Sigmoid colon (tissue), 7 donors: ENCODE data around the gene SCAMP2. TPM values are rescaled to one million over a fixed set of nuclear protein-coding genes. Genes with fewer than 3 reads are reported as not detected.

Experiments used
- DNase-seq: peaks from one replicate; pipeline ENCODE4 v3.0.0-alpha.2; 2019
- H3K27ac ChIP-seq, 4 donors: fragments of 200-600 bp; sonication (generic); one replicate each; pipeline ENCODE4 v1.5.1; 2016 to 2019; ENCODE audit warnings: mild to moderate bottlenecking in 1 of 4
- H3K27me3 ChIP-seq, 3 donors: fragments of 200-600 bp; sonication (generic); one replicate each; pipeline ENCODE4 v1.5.1; 2019; ENCODE audit warnings: mild to moderate bottlenecking in 1 of 3
- H3K36me3 ChIP-seq, 4 donors: fragments of 200-600 bp; sonication (generic); one replicate each; pipeline ENCODE4 v1.5.1; 2016 to 2019
- H3K4me1 ChIP-seq, 4 donors: fragments of 200-600 bp; sonication (generic); one replicate each; pipeline ENCODE4 v1.5.1; 2017 to 2019
- H3K4me3 ChIP-seq, 4 donors: fragments of 200-600 bp; sonication (generic); one replicate each; pipeline ENCODE4 v1.5.1; 2017 to 2019; ENCODE audit warnings: mild to moderate bottlenecking in 2 of 4, moderate library complexity in 1 of 4
- H3K9me3 ChIP-seq, 4 donors: fragments of 200-600 bp in 3 of 4; sonication (generic) in 3 of 4; one replicate each; pipeline versions ENCODE4 v1.5.1 to v1.6.1; 2013 to 2019
- EP300 ChIP-seq, 4 donors: sonication (generic); formaldehyde crosslinking; IDR thresholded peaks; one replicate each; pipeline ENCODE4 v1.6.1; 2017; ENCODE audit warnings: antibody characterized with exemption in 4 of 4
- POLR2A ChIP-seq, 2 donors: fragments of 450-650 bp; IDR thresholded peaks; one replicate each; pipeline ENCODE4 v1.6.1; 2016; ENCODE audit warnings: antibody characterized with exemption in 2 of 2, mild to moderate bottlenecking in 2 of 2, moderate library complexity in 2 of 2
- POLR2AphosphoS5 ChIP-seq, 4 donors: sonication (generic); formaldehyde crosslinking; IDR thresholded peaks; one replicate each; pipeline ENCODE4 v1.6.1; 2017; ENCODE audit warnings: antibody characterized with exemption in 4 of 4
- WGBS, 2 donors: extraction: QIAGEN DNeasy Blood & Tissue Kit; methylation state at CpG; one replicate each; pipeline ENCODE4 v1.1.7; 2013; 5-methylcytosine and 5-hydroxymethylcytosine counted together
- intact Hi-C: fragments of 100-400 bp; cut with DNase I; formaldehyde crosslinking; loops from one replicate; pipeline ENCODE4 v1.15.1; 2023
- polyA plus RNA-seq, 3 donors: library from polyadenylated mRNA; stranded (reverse); fragments of 200-250 nt; gene quantifications; one replicate each; pipeline ENCODE4 v1.2.3, GENCODE V29; 2013
- total RNA-seq, 4 donors: library from RNA; depleted of rRNA; stranded (reverse); fragments of >200 nt; gene quantifications; one replicate each; pipeline ENCODE4 v1.1.0, GENCODE V29; 2016
- TF ChIP-seq, protein P1 (sequence below), 4 experiments: fragments of 450-650 bp in 3 of 4; fragments of 200-600 bp in 1 of 4; IDR thresholded peaks; one replicate each; pipeline ENCODE4 v1.5.1; 2016 to 2019; ENCODE audit warnings: antibody characterized with exemption in 4 of 4, mild to moderate bottlenecking in 3 of 4, moderate library complexity in 2 of 4
- donor health status: healthy with polysubstance abuse.
- donor health status: Bipolar disorder and iron deficiency.
- donor health status: healthy.

The SCAMP2 gene
- total and polyA plus RNA-seq, 7 donors, result 27.8 to 131 (median 35.3) TPM

GRCh38 chr15:74854453-74855022, 18.6 kb downstream of the SCAMP2 start:
- TF ChIP-seq, protein P1, sequence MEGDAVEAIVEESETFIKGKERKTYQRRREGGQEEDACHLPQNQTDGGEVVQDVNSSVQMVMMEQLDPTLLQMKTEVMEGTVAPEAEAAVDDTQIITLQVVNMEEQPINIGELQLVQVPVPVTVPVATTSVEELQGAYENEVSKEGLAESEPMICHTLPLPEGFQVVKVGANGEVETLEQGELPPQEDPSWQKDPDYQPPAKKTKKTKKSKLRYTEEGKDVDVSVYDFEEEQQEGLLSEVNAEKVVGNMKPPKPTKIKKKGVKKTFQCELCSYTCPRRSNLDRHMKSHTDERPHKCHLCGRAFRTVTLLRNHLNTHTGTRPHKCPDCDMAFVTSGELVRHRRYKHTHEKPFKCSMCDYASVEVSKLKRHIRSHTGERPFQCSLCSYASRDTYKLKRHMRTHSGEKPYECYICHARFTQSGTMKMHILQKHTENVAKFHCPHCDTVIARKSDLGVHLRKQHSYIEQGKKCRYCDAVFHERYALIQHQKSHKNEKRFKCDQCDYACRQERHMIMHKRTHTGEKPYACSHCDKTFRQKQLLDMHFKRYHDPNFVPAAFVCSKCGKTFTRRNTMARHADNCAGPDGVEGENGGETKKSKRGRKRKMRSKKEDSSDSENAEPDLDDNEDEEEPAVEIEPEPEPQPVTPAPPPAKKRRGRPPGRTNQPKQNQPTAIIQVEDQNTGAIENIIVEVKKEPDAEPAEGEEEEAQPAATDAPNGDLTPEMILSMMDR (IDR thresholded peaks at IDR 0.05), result no peak
- no peak for TF ChIP-seq POLR2A (IDR thresholded peaks at IDR 0.05)
- no peak for TF ChIP-seq EP300 (IDR thresholded peaks at IDR 0.05)
- no peak for TF ChIP-seq POLR2AphosphoS5 (IDR thresholded peaks at IDR 0.05)
- WGBS, 2 donors, result 94% methylated on average over 13 of the region's 13 CpGs
- peaks cover 0 to 22% (median 12%) of the 10 kb centered on the region in 4 donors for H3K4me1 ChIP-seq
- no peaks in the 10 kb centered on the region for H3K27me3 ChIP-seq
- H3K9me3 ChIP-seq, result no peaks in the 10 kb centered on the region
- no peak for DNase-seq
- no peak overlapping the region for H3K4me3 ChIP-seq
- peaks cover 18 to 46% (median 40%) of the 10 kb centered on the region in 4 donors for H3K36me3 ChIP-seq
- intact Hi-C loops, result no loop called here
- H3K27ac ChIP-seq, result no peak overlapping the region

GRCh38 chr15:74851960-74852359, 21.2 kb downstream of the SCAMP2 start:
- Histone ChIP-seq H3K4me1 (peaks cover 0 to 5% (median 0%) of the 10 kb centered on the region in 4 donors), H3K27ac (no peak overlapping the region), H3K36me3 (peaks cover 18 to 71% (median 58%) of the 10 kb centered on the region in 4 donors), H3K27me3 (no peaks in the 10 kb centered on the region), H3K4me3 (no peak overlapping the region), H3K9me3 (no peaks in the 10 kb centered on the region)
- 85 to 92% methylated on average over 7 of the region's 7 CpGs for WGBS, 2 donors
- DNase-seq, result no peak
- no peak for TF ChIP-seq POLR2AphosphoS5 (IDR thresholded peaks at IDR 0.05)
- no peak for TF ChIP-seq EP300 (IDR thresholded peaks at IDR 0.05)
- intact Hi-C loops, result no loop called here

GRCh38 chr15:74850393-74850792, 22.8 kb downstream of the SCAMP2 start:
- intact Hi-C loops, result no loop called here
- Histone ChIP-seq H3K9me3 (no peaks in the 10 kb centered on the region), H3K4me3 (no peak overlapping the region), H3K4me1 (peaks cover 0 to 4% (median 0%) of the 10 kb centered on the region in 4 donors), H3K27ac (no peak overlapping the region), H3K27me3 (no peaks in the 10 kb centered on the region), H3K36me3 (peaks cover 18 to 85% (median 60%) of the 10 kb centered on the region in 4 donors)
- TF ChIP-seq POLR2AphosphoS5 (IDR thresholded peaks at IDR 0.05) (no peak), POLR2A (IDR thresholded peaks at IDR 0.05) (no peak), EP300 (IDR thresholded peaks at IDR 0.05) (no peak)
- TF ChIP-seq, protein P1 (IDR thresholded peaks at IDR 0.05), result no peak
- DNase-seq, result no peak
- WGBS, 2 donors, result 39 to 80% methylated on average over 4 of the region's 4 CpGs

GRCh38 chr15:74847432-74847831, 25.7 kb downstream of the SCAMP2 start:
- TF ChIP-seq POLR2A (IDR thresholded peaks at IDR 0.05), result no peak
- TF ChIP-seq, protein P1 (IDR thresholded peaks at IDR 0.05), result no peak
- no peak for TF ChIP-seq POLR2AphosphoS5 (IDR thresholded peaks at IDR 0.05)
- no peak for TF ChIP-seq EP300 (IDR thresholded peaks at IDR 0.05)
- Histone ChIP-seq H3K9me3 (no peaks in the 10 kb centered on the region), H3K27ac (no peak overlapping the region), H3K4me3 (no peak overlapping the region), H3K4me1 (peaks cover 0 to 18% (median 13%) of the 10 kb centered on the region in 4 donors), H3K36me3 (peaks cover 8 to 77% (median 50%) of the 10 kb centered on the region in 4 donors), H3K27me3 (no peaks in the 10 kb centered on the region)
- intact Hi-C loops, result no loop called here
- 74 to 89% methylated on average over 3 of the region's 3 CpGs for WGBS, 2 donors
- no peak for DNase-seq

DNA sequence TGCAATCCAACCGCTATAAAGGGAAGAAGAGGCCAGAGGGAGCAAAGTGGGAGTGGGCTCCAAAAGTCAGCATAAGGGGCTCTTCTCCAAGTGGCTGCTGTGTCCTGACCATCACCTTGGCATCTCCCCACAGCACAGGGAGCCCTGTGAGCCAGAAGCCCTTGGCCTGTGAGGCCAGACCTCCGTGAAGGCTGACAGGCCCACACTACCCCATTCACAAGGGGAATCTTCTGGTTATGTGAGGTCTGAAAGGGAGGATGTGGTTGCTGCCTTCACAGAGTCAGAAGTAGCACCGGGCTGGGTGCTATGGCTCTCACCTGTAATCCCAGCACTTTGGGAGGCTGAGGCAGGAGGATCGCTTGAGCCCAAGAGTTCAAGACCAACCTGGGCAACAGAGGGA, 27.6 kb downstream of the SCAMP2 start:
- Histone ChIP-seq H3K36me3 (peaks cover 0 to 62% (median 32%) of the 10 kb centered on the region in 4 donors), H3K9me3 (no peaks in the 10 kb centered on the region), H3K27ac (no peak overlapping the region), H3K4me3 (no peak overlapping the region), H3K4me1 (peaks cover 0 to 32% (median 23%) of the 10 kb centered on the region in 4 donors), H3K27me3 (no peaks in the 10 kb centered on the region)
- WGBS, 2 donors, result 66 to 89% methylated on average over 4 of the region's 4 CpGs
- intact Hi-C loops, result no loop called here
- no peak for DNase-seq
- TF ChIP-seq POLR2AphosphoS5 (IDR thresholded peaks at IDR 0.05) (no peak), EP300 (IDR thresholded peaks at IDR 0.05) (no peak), POLR2A (IDR thresholded peaks at IDR 0.05) (no peak)
- TF ChIP-seq, protein P1 (IDR thresholded peaks at IDR 0.05), result no peak
